Stomach (tissue), 4 donors: ENCODE results near the gene MYO5B.

Source experiments
- CTCF ChIP-seq, 7 experiments: fragments of 450-650 bp in 4 of 7; fragments of 200-600 bp in 3 of 7; sonication (generic) in 3 of 7; IDR thresholded peaks; one replicate each; pipeline ENCODE4 v1.5.1; 2016 to 2019; ENCODE audit warnings: antibody characterized with exemption in 7 of 7, control low read depth in 2 of 7, mild to moderate bottlenecking in 1 of 7
- POLR2A ChIP-seq, 4 donors: fragments of 450-650 bp; IDR thresholded peaks; one replicate each; pipeline ENCODE4 v1.6.1; 2016; ENCODE audit warnings: antibody characterized with exemption in 4 of 4, control low read depth in 2 of 4, mild to moderate bottlenecking in 1 of 4, moderate library complexity in 1 of 4
- POLR2AphosphoS5 ChIP-seq, 3 donors: sonication (generic); formaldehyde crosslinking; IDR thresholded peaks; one replicate each; pipeline ENCODE4 v1.6.1; 2016; ENCODE audit warnings: antibody characterized with exemption in 3 of 3

- no peak for TF ChIP-seq CTCF (IDR thresholded peaks at IDR 0.05)
- TF ChIP-seq POLR2A (IDR thresholded peaks at IDR 0.05) = no peak
- TF ChIP-seq POLR2AphosphoS5 (IDR thresholded peaks at IDR 0.05) = no peak
Measured at GRCh38 chr18:49866680-49867079, 328.3 kb downstream of the MYO5B start.
